ENCODE results near the gene NUP93. TPM values are rescaled to one million over a fixed set of nuclear protein-coding genes. Genes with fewer than 3 reads are reported as not detected.

Gene NUP93
- total and polyA plus RNA-seq, 2 experiments from 2014 or later: 23.5 to 35.7 TPM

GRCh38 chr16:56885446-56886162 is 155.7 kb downstream of the NUP93 start:
- Histone ChIP-seq H3K4me2 (no peak overlapping the region), H3K4me3 (no peak overlapping the region), H4K20me1 (ENCODE audit: insufficient read depth, poor library complexity, severe bottlenecking) (no peaks in the 10 kb centered on the region), H2AFZ (no peak overlapping the region), H3K36me3 (replicated peaks; ENCODE audit: insufficient read depth, low read depth) (no peaks in the 10 kb centered on the region), H3K4me1 (ENCODE audit: insufficient read depth) (no peaks in the 10 kb centered on the region), H3K27ac (no peak overlapping the region), H3K27me3 (no peaks in the 10 kb centered on the region), H3K9me2 (replicated peaks; ENCODE audit: insufficient read depth) (no peaks in the 10 kb centered on the region), H3K9me3 (ENCODE audit: low read depth) (no peaks in the 10 kb centered on the region), H3K79me2 (no peaks in the 10 kb centered on the region)
- 88% methylated on average over 9 of the region's 9 CpGs for WGBS (ENCODE audit: low lambda C conversion rate, missing lambda C conversion rate)
- TF ChIP-seq EZH2 (IDR thresholded peaks at IDR 0.05; ENCODE audit: borderline replicate concordance): no peak
- no peak for TF ChIP-seq EZH2phosphoT487 (IDR thresholded peaks at IDR 0.05; ENCODE audit: low read depth, severe bottlenecking, unreplicated experiment)
- no peak for TF ChIP-seq CTCF (IDR thresholded peaks at IDR 0.05; ENCODE audit: poor library complexity)
- DNase-seq (ENCODE audit: low spot score): no peak

- Histone ChIP-seq H3K4me3 (no peak overlapping the region), H2AFZ (no peak overlapping the region), H3K9me2 (replicated peaks; ENCODE audit: insufficient read depth) (no peaks in the 10 kb centered on the region), H3K27me3 (no peaks in the 10 kb centered on the region), H3K9me3 (ENCODE audit: low read depth) (no peaks in the 10 kb centered on the region), H3K4me1 (ENCODE audit: insufficient read depth) (no peaks in the 10 kb centered on the region), H3K36me3 (replicated peaks; ENCODE audit: insufficient read depth, low read depth) (no peaks in the 10 kb centered on the region), H4K20me1 (ENCODE audit: insufficient read depth, poor library complexity, severe bottlenecking) (no peaks in the 10 kb centered on the region), H3K27ac (no peak overlapping the region), H3K79me2 (no peaks in the 10 kb centered on the region), H3K4me2 (no peak overlapping the region)
- no peak for TF ChIP-seq EZH2 (IDR thresholded peaks at IDR 0.05; ENCODE audit: borderline replicate concordance)
- TF ChIP-seq CTCF (IDR thresholded peaks at IDR 0.05; ENCODE audit: poor library complexity): no peak
- no peak for DNase-seq (ENCODE audit: low spot score)
- 94% methylated on average over 11 of the region's 12 CpGs for WGBS (ENCODE audit: low lambda C conversion rate, missing lambda C conversion rate)
Observed at GRCh38 chr16:56886296-56886695, 156.4 kb downstream of the NUP93 start.

GRCh38 chr16:56886826-56887225 is 156.9 kb downstream of the NUP93 start:
- Histone ChIP-seq H2AFZ (no peak overlapping the region), H3K9me3 (ENCODE audit: low read depth) (no peaks in the 10 kb centered on the region), H3K27ac (no peak overlapping the region), H3K4me3 (no peak overlapping the region), H4K20me1 (ENCODE audit: insufficient read depth, poor library complexity, severe bottlenecking) (no peaks in the 10 kb centered on the region), H3K36me3 (replicated peaks; ENCODE audit: insufficient read depth, low read depth) (no peaks in the 10 kb centered on the region), H3K9me2 (replicated peaks; ENCODE audit: insufficient read depth) (no peaks in the 10 kb centered on the region), H3K79me2 (no peaks in the 10 kb centered on the region), H3K4me1 (ENCODE audit: insufficient read depth) (no peaks in the 10 kb centered on the region), H3K27me3 (no peaks in the 10 kb centered on the region), H3K4me2 (no peak overlapping the region)
- no peak for DNase-seq (ENCODE audit: low spot score)
- 94% methylated on average over 9 of the region's 9 CpGs for WGBS (ENCODE audit: low lambda C conversion rate, missing lambda C conversion rate)
- TF ChIP-seq EZH2 (IDR thresholded peaks at IDR 0.05; ENCODE audit: borderline replicate concordance) (no peak), CTCF (IDR thresholded peaks at IDR 0.05; ENCODE audit: poor library complexity) (no peak), EZH2phosphoT487 (IDR thresholded peaks at IDR 0.05; ENCODE audit: low read depth, severe bottlenecking, unreplicated experiment) (no peak)

Measured in hepatocyte (in vitro differentiated cells).